K562 (cell line): ENCODE data around the gene GSG1L2. TPM values are rescaled to one million over a fixed set of nuclear protein-coding genes. Genes with fewer than 3 reads are reported as not detected.

Source experiments
- ATAC-seq: fragments of 200-7000 bp; cut with Tn5 transposase; 3 replicates; pipeline ENCODE4 v1.9.1; 2020; ENCODE audit warnings: moderate library complexity
- BruUV-seq: library from RNA; stranded (reverse); fragments of 400-500 nt; replicated peaks from 2 replicates; lab custom pipeline; 2021; lab: Mats Ljungman, UMichigan
- CTCF ChIA-PET: fragments of 300-600 bp; formaldehyde crosslinking; extraction: SDS; loops from one replicate; lab custom pipeline; 2021; ENCODE audit warnings: low intra/inter-chr PET ratio; lab: Yijun Ruan, JAX
- POLR2A ChIA-PET: fragments of 300-600, 350-650 bp; sonication (Branson Sonifier 250); formaldehyde crosslinking; extraction: SDS; loops from one replicate; lab custom pipeline; 2021; ENCODE audit warnings: antibody characterized with exemption, inconsistent platforms; lab: Yijun Ruan, JAX
- DNase-seq, 4 experiments: peaks; one replicate each; pipeline versions ENCODE4 v3.0.0 to v3.0.0-alpha.2; 2011 to 2018; ENCODE audit warnings: low spot score in 3 of 4, mixed read lengths in 3 of 4; ENCODE audit errors: extremely low read depth in 1 of 4
- FAIRE-seq: peaks from 2 replicates; lab custom pipeline; 2011; peaks lifted over from hg19 to GRCh38; lab: Jason Lieb, UNC
- H2AFZ ChIP-seq: 2 replicates; pipeline ENCODE4 v1.6.0; 2011; ENCODE audit warnings: low read depth, low read length, control low read depth, inconsistent platforms
- H3K27ac ChIP-seq: fragments of 200-600 bp; 3 replicates; pipeline ENCODE4 v1.8.0; 2011; ENCODE audit warnings: low read depth, mild to moderate bottlenecking, control low read depth, inconsistent platforms, low read length, moderate library complexity, mixed read lengths; ENCODE audit errors: extremely low read depth
- H3K27me3 ChIP-seq, 2 experiments: fragments of 300-600 bp in 1 of 2; 2 replicates in 1 of 2; 3 replicates in 1 of 2; pipeline versions ENCODE4 v1.6.0 to v1.8.0; 2011; ENCODE audit warnings: inconsistent platforms in 2 of 2, low read length in 2 of 2, mild to moderate bottlenecking in 1 of 2, mixed read lengths in 1 of 2, moderate library complexity in 1 of 2; ENCODE audit not compliant: control insufficient read depth in 2 of 2, insufficient read depth in 2 of 2
- H3K36me3 ChIP-seq: fragments of 300-600 bp; 3 replicates; pipeline ENCODE4 v1.8.0; 2011; ENCODE audit warnings: mild to moderate bottlenecking, low read length, inconsistent platforms; ENCODE audit not compliant: control insufficient read depth, insufficient read depth
- H3K4me1 ChIP-seq, 2 experiments: fragments of 200-600 bp in 1 of 2; replicated peaks in 1 of 2; 2 replicates in 1 of 2; 3 replicates in 1 of 2; pipeline versions ENCODE4 v1.5.1 to v1.8.0; 2011; ENCODE audit warnings: inconsistent platforms in 2 of 2, low read length in 2 of 2, mild to moderate bottlenecking in 1 of 2, mixed read lengths in 1 of 2, moderate library complexity in 1 of 2; ENCODE audit not compliant: control insufficient read depth in 2 of 2, insufficient read depth in 2 of 2
- H3K4me2 ChIP-seq: 2 replicates; pipeline ENCODE4 v1.6.1; 2011; ENCODE audit warnings: low read length, control low read depth, inconsistent platforms, mixed read lengths; ENCODE audit not compliant: insufficient read depth
- H3K4me3 ChIP-seq: fragments of 200-600 bp; sonication (generic), shearing (Covaris generic); 2 replicates; pipeline ENCODE4 v1.5.1; 2016; ENCODE audit warnings: control low read depth, inconsistent platforms
- H3K79me2 ChIP-seq: fragments of 200-600 bp; 3 replicates; pipeline ENCODE4 v1.8.0; 2011; ENCODE audit warnings: low read length, inconsistent platforms; ENCODE audit not compliant: control insufficient read depth, insufficient read depth
- H3K9ac ChIP-seq, 2 experiments: 2 replicates each; pipeline versions ENCODE4 v1.6.0 to v1.6.1; 2011; ENCODE audit warnings: low read depth in 2 of 2, low read length in 2 of 2, control low read depth in 1 of 2, inconsistent platforms in 1 of 2, mild to moderate bottlenecking in 1 of 2, mixed read lengths in 1 of 2; ENCODE audit not compliant: insufficient read depth in 1 of 2
- H3K9me1 ChIP-seq: one replicate; pipeline ENCODE4 v1.6.0; 2011; ENCODE audit warnings: inconsistent platforms, mild to moderate bottlenecking, low read length, moderate library complexity; ENCODE audit not compliant: control insufficient read depth, insufficient read depth
- H3K9me3 ChIP-seq: replicated peaks from 2 replicates; pipeline ENCODE4 v1.5.1; 2011; ENCODE audit warnings: low read depth, low read length, inconsistent platforms; ENCODE audit not compliant: control insufficient read depth, insufficient read depth
- H4K20me1 ChIP-seq: replicated peaks from 2 replicates; pipeline ENCODE4 v1.6.1; 2011; ENCODE audit warnings: low read length, inconsistent platforms, mixed read lengths; ENCODE audit not compliant: control insufficient read depth, insufficient read depth
- CREB3 ChIP-seq: fragments of 450-650 bp; conservative IDR thresholded peaks from 2 replicates; pipeline ENCODE4 v1.6.1; 2016; ENCODE audit warnings: missing genetic modification characterization, low read depth, mild to moderate bottlenecking, missing compliant biosample characterization, moderate library complexity
- MCM3 ChIP-seq: fragments of 450-650 bp; IDR thresholded peaks from 2 replicates; pipeline ENCODE4 v1.6.1; 2016
- NFE2 ChIP-seq: IDR thresholded peaks from 2 replicates; pipeline ENCODE4 v1.6.1; 2014; ENCODE audit warnings: antibody characterized with exemption, low read depth
- PML ChIP-seq: IDR thresholded peaks from 2 replicates; pipeline ENCODE4 v1.6.1; 2012; ENCODE audit warnings: low read length, inconsistent platforms
- TAF9B ChIP-seq: fragments of 450-650 bp; IDR thresholded peaks from 2 replicates; pipeline ENCODE4 v1.6.1; 2018; ENCODE audit warnings: mild to moderate bottlenecking; ENCODE audit not compliant: partially characterized antibody
- TEAD4 ChIP-seq, 2 experiments: sonication (generic) in 1 of 2; formaldehyde crosslinking in 1 of 2; IDR thresholded peaks; 2 replicates each; pipeline versions ENCODE4 v1.6.1 to v1.8.0; 2012 to 2022; ENCODE audit warnings: borderline replicate concordance in 1 of 2, inconsistent platforms in 1 of 2, low read length in 1 of 2, mild to moderate bottlenecking in 1 of 2, missing genetic modification reagents in 1 of 2
- TOE1 ChIP-seq, 2 experiments: fragments of 450-650 bp in 1 of 2; sonication (generic) in 1 of 2; formaldehyde crosslinking in 1 of 2; IDR thresholded peaks; 2 replicates each; pipeline versions ENCODE4 v1.7.1 to v1.8.0; 2016 to 2022; ENCODE audit warnings: borderline replicate concordance in 2 of 2, mild to moderate bottlenecking in 2 of 2, antibody characterized with exemption in 1 of 2, inconsistent platforms in 1 of 2, low read depth in 1 of 2, missing genetic modification reagents in 1 of 2, moderate library complexity in 1 of 2
- YY1 ChIP-seq, 3 experiments: IDR thresholded peaks; 2 replicates each; pipeline ENCODE4 v1.6.1; 2011; ENCODE audit warnings: low read length in 2 of 3, mild to moderate bottlenecking in 2 of 3, moderate library complexity in 2 of 3, borderline replicate concordance in 1 of 3, control low read depth in 1 of 3, low read depth in 1 of 3; ENCODE audit not compliant: insufficient read depth in 3 of 3, insufficient replicate concordance in 2 of 3, control insufficient read depth in 1 of 3, insufficient read length in 1 of 3; ENCODE audit errors: extremely low read depth in 1 of 3
- WGBS: fragments of 100-300 bp; shearing (Covaris generic); methylation state at CpG from one replicate; pipeline ENCODE4 v1.1.6; 2016; ENCODE audit warnings: low coverage, mixed read lengths; ENCODE audit not compliant: insufficient coverage; ENCODE audit errors: missing lambda C conversion rate; 5-methylcytosine and 5-hydroxymethylcytosine counted together
- in situ Hi-C: fragments of 300-500 bp; cut with MboI; formaldehyde crosslinking; loops from 4 replicates; pipeline ENCODE4 v1.15.0; 2018; ENCODE audit warnings: inconsistent platforms, mixed read lengths
- intact Hi-C: fragments of 100-400 bp; cut with micrococcal nuclease; formaldehyde crosslinking; loops from 2 replicates; pipeline ENCODE4 v1.14.2; 2022
- polyA plus RNA-seq, 8 experiments: library from polyadenylated mRNA; depleted of rRNA in 4 of 8; stranded (reverse) in 5 of 8; unstranded in 3 of 8; fragments of >200 nt; fragmentation: Nextera tagmentation in 2 of 8; fragmentation: Illumina TruSeq in 1 of 8; extraction: Ambion mirVana in 2 of 8; extraction: Trizol in 1 of 8; gene quantifications; 2 replicates each; pipeline versions ENCODE4 v1.2.1 to v1.2.3, GENCODE V29; 2011 to 2014; ENCODE audit warnings: inconsistent platforms in 1 of 8, missing spikeins in 1 of 8
- total RNA-seq, 7 experiments: library from RNA; depleted of rRNA in 6 of 7; stranded (reverse); fragments of >200 nt in 6 of 7; fragmentation: Illumina TruSeq in 2 of 7; extraction: Trizol in 2 of 7; gene quantifications; 2 replicates each; pipeline versions ENCODE4 v1.2.1 to v1.2.3, GENCODE V29; 2011 to 2021; ENCODE audit warnings: low replicate concordance in 1 of 7
- TF ChIP-seq, protein P1 (sequence below): fragments of 450-650 bp; formaldehyde crosslinking; IDR thresholded peaks from 2 replicates; pipeline ENCODE4 v1.4.0; 2022; ENCODE audit warnings: mild to moderate bottlenecking, moderate library complexity
- TF ChIP-seq, protein P2 (sequence below): fragments of 450-650 bp; formaldehyde crosslinking; IDR thresholded peaks from 2 replicates; pipeline ENCODE4 v1.4.0; 2020; ENCODE audit warnings: mild to moderate bottlenecking, moderate library complexity
- TF ChIP-seq, protein P3 (sequence below): fragments of 450-650 bp; formaldehyde crosslinking; IDR thresholded peaks from 2 replicates; pipeline ENCODE4 v1.4.0; 2020; ENCODE audit warnings: mild to moderate bottlenecking, moderate library complexity
- TF ChIP-seq, protein P4 (sequence below): sonication (generic); formaldehyde crosslinking; IDR thresholded peaks from 2 replicates; pipeline ENCODE4 v1.4.0; 2020; ENCODE audit warnings: mild to moderate bottlenecking, missing genetic modification reagents

GSG1L2 gene
- total and polyA plus RNA-seq, 9 of the 15 experiments (the other 6 are each of a cell fraction or from before 2014, with no cell fraction given): not detected

DNA sequence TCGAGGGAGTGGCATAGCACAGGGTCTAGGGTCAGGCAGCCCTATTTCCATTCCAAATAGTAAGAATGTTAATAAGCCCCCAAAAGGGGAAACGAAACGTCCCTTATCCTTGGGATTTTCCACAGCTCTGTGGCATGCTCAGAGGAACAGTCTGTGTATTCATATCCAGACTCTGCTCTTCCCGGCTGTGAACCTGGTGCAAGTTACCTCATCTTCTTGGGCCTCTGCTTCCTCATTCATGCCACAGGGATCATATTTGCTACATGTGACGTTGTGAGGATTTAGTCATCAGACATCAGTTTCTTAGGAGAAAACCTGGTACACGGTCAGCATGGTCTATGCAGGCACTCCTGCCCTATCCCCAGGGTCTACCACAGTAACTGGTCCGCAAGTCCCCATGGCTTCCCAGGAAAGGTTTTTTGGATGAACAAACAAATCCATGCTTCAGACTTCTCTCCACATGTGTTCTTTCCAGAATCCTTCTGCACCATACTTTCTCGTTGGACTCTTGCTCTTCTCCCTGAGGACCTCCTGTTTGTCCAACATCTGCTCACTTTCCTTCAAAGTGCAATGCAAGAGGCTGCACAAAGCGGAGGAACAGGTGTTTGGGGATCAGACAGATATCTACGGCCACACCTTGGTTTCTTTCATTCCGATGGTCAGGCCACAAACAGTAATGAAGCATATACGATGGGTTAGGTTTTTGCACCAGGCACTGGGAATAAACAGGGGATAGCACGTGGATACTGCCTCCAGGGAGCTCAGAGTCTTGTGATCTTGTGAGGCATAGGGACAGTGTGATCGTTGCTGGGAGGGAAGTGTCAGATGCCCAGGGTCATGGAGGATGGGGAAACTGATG, 21.5 kb upstream of the GSG1L2 start:
- H3K4me3 ChIP-seq: no peak overlapping the region
- WGBS: under 1% methylated on average over 12 of the region's 14 CpGs
- no peaks in the 10 kb centered on the region for H3K9me3 ChIP-seq
- no peak overlapping the region for H2AFZ ChIP-seq
- H3K27me3 ChIP-seq: no peaks in the 10 kb centered on the region; a peak in 1 of 5 replicates
- H3K79me2 ChIP-seq: no peaks in the 10 kb centered on the region
- in situ Hi-C loops (no loop called here), intact Hi-C loops (no loop called here)
- ATAC-seq (no peak), FAIRE-seq (no peak), DNase-seq (no peak)
- H3K9ac ChIP-seq: no peak overlapping the region
- H4K20me1 ChIP-seq: no peaks in the 10 kb centered on the region
- H3K4me2 ChIP-seq: no peak overlapping the region
- CTCF ChIA-PET: no interaction called here
- no peak overlapping the region for H3K27ac ChIP-seq
- BruUV-seq: no TSS peak
- H3K9me1 ChIP-seq: no peaks in the 10 kb centered on the region
- no peaks in the 10 kb centered on the region for H3K36me3 ChIP-seq
- POLR2A ChIA-PET: no interaction called here
- H3K4me1 ChIP-seq: no peaks in the 10 kb centered on the region
- TF ChIP-seq TAF9B (no peak), TEAD4 (IDR thresholded peaks at IDR 0.05; ENCODE audit: low read length) (no peak), TEAD4 (CRISPR knock-in tag; IDR thresholded peaks at IDR 0.05; ENCODE audit: borderline replicate concordance) (no peak), TOE1 (IDR thresholded peaks at IDR 0.05; ENCODE audit: borderline replicate concordance) (no peak), TOE1 (CRISPR knock-in tag; IDR thresholded peaks at IDR 0.05; ENCODE audit: borderline replicate concordance, low read depth) (no peak), MCM3 (no peak), NFE2 (no peak), PML (no peak), YY1 (IDR thresholded peaks at IDR 0.05; ENCODE audit: borderline replicate concordance in 1 of 3, control insufficient read depth in 1 of 3, extremely low read depth in 1 of 3, insufficient read depth in 3 of 3, insufficient read length in 1 of 3, insufficient replicate concordance in 2 of 3, low read depth in 1 of 3, low read length in 2 of 3) (no peak), CREB3 (tag) (no peak)
- TF ChIP-seq, protein P1, sequence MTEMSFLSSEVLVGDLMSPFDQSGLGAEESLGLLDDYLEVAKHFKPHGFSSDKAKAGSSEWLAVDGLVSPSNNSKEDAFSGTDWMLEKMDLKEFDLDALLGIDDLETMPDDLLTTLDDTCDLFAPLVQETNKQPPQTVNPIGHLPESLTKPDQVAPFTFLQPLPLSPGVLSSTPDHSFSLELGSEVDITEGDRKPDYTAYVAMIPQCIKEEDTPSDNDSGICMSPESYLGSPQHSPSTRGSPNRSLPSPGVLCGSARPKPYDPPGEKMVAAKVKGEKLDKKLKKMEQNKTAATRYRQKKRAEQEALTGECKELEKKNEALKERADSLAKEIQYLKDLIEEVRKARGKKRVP (CRISPR knock-in tag): no peak
- TF ChIP-seq, protein P2, sequence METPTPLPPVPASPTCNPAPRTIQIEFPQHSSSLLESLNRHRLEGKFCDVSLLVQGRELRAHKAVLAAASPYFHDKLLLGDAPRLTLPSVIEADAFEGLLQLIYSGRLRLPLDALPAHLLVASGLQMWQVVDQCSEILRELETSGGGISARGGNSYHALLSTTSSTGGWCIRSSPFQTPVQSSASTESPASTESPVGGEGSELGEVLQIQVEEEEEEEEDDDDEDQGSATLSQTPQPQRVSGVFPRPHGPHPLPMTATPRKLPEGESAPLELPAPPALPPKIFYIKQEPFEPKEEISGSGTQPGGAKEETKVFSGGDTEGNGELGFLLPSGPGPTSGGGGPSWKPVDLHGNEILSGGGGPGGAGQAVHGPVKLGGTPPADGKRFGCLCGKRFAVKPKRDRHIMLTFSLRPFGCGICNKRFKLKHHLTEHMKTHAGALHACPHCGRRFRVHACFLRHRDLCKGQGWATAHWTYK (CRISPR knock-in tag): no peak
- TF ChIP-seq, protein P3, sequence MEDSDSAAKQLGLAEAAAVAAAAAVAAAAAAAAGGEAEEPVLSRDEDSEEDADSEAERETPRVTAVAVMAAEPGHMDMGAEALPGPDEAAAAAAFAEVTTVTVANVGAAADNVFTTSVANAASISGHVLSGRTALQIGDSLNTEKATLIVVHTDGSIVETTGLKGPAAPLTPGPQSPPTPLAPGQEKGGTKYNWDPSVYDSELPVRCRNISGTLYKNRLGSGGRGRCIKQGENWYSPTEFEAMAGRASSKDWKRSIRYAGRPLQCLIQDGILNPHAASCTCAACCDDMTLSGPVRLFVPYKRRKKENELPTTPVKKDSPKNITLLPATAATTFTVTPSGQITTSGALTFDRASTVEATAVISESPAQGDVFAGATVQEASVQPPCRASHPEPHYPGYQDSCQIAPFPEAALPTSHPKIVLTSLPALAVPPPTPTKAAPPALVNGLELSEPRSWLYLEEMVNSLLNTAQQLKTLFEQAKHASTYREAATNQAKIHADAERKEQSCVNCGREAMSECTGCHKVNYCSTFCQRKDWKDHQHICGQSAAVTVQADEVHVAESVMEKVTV: no peak
- TF ChIP-seq, protein P4, sequence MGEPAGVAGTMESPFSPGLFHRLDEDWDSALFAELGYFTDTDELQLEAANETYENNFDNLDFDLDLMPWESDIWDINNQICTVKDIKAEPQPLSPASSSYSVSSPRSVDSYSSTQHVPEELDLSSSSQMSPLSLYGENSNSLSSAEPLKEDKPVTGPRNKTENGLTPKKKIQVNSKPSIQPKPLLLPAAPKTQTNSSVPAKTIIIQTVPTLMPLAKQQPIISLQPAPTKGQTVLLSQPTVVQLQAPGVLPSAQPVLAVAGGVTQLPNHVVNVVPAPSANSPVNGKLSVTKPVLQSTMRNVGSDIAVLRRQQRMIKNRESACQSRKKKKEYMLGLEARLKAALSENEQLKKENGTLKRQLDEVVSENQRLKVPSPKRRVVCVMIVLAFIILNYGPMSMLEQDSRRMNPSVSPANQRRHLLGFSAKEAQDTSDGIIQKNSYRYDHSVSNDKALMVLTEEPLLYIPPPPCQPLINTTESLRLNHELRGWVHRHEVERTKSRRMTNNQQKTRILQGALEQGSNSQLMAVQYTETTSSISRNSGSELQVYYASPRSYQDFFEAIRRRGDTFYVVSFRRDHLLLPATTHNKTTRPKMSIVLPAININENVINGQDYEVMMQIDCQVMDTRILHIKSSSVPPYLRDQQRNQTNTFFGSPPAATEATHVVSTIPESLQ (CRISPR knock-in tag): no peak
